Nephron progenitor cell (in vitro differentiated cells): ENCODE results near the gene CIZ1.
"Not testable (repeated sequence)": the region's sequence is repeated elsewhere in the genome, so short reads cannot be mapped to it uniquely, and the experiment has no call there.

ENCODE experiments used
- DNase-seq: peaks from one replicate; pipeline ENCODE4 v3.0.0; 2021
- H3K27ac Mint-ChIP-seq: 2 replicates; pipeline ENCODE4 v1.8.0; 2021; ENCODE audit warnings: mild to moderate bottlenecking, moderate library complexity, mixed read lengths
- H3K27me3 Mint-ChIP-seq: 2 replicates; pipeline ENCODE4 v1.8.0; 2021; ENCODE audit warnings: mild to moderate bottlenecking, low read depth, mixed read lengths; ENCODE audit not compliant: poor library complexity
- H3K36me3 Mint-ChIP-seq: 2 replicates; pipeline ENCODE4 v1.8.0; 2021; ENCODE audit warnings: low read depth, mixed read lengths
- H3K4me1 Mint-ChIP-seq: 2 replicates; pipeline ENCODE4 v1.8.0; 2021; ENCODE audit warnings: mixed read lengths
- H3K4me3 Mint-ChIP-seq: 2 replicates; pipeline ENCODE4 v1.8.0; 2021; ENCODE audit warnings: mild to moderate bottlenecking, moderate library complexity, mixed read lengths
- H3K9me3 Mint-ChIP-seq: 2 replicates; pipeline ENCODE4 v1.8.0; 2021; ENCODE audit warnings: mild to moderate bottlenecking, moderate library complexity, mixed read lengths
- CTCF ChIP-seq: fragments of 200-600 bp; sonication (generic); IDR thresholded peaks from 2 replicates; pipeline ENCODE4 v1.5.0; 2021; ENCODE audit warnings: antibody characterized with exemption

The CIZ1 gene

DNA sequence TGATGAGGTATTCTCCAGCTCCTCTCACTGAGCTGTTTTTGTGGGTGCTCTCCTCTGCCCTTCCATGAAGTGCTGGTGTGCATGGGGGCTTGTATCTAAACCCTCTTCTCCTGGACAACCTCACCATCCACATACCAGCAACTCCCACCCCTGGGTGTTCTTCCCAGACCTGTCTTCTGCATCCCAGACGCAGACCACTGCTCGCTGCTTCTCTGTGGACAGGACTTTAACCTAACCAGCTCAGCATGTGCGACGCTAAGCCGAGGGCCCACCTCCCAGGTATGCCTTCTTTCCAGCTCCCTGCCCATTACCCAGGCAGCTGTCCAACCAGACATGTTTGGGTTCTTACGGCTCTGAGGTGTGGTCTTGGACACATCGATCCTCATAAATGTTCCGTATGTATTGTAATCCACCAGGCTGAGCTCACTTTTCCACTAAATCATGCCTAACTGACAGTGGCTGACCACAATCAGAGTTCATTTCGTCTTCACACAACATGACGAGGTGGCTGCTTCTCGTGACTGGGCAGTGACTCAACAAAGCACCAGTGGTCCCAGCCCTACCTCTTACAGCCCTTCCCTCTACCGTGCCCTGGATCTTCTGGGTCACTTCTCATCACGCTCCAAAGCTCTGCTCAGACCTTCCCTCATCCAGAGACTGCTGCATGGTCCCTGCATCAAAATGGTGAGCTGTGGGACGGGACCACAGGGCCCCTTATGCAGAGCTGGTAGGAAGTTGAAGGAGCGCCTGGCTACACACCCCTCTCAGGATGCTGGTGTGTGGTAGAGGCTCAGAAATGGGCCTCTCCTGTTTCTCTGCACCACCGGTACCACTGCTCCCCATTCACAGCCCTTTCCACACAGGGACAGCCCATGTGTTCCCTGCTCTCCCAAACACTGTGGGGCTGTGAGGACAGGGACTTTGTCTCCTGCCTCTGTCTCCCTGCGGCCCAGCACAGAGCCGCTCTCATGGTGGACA is 54.3 kb downstream of the CIZ1 start:
- peaks cover 53% of the 10 kb centered on the region for H3K4me1 Mint-ChIP-seq
- peaks cover 23% of the 10 kb centered on the region for H3K9me3 Mint-ChIP-seq
- no peak for TF ChIP-seq CTCF
- H3K27ac Mint-ChIP-seq = no peak overlapping the region
- no peak overlapping the region for H3K4me3 Mint-ChIP-seq
- no peak for DNase-seq
- H3K36me3 Mint-ChIP-seq = peaks cover 5% of the 10 kb centered on the region
- peaks cover 30% of the 10 kb centered on the region for H3K27me3 Mint-ChIP-seq

DNA sequence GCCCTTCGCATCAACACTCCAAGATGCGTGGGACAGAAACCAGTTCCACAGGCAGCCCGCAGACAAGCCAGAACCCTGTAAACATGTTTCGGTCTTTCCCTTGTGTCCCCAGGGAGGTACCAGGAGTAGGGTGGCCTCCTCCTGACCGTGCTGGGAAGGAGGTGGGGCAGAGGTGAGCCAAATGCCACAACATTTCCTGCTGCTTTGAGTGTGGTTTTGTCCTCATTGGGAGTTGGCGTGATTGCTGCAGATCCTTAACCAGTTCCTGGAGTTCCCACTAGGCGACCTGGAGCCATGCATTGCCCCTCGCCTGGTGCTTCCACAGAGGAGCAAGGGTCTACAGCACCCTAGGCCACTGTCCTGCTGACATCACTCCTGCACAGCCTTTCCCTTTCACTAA is 55.8 kb downstream of the CIZ1 start:
- not testable (repeated sequence) for DNase-seq, H3K36me3 Mint-ChIP-seq, H3K4me3 Mint-ChIP-seq, H3K27ac Mint-ChIP-seq
- peaks cover 38% of the 10 kb centered on the region for H3K27me3 Mint-ChIP-seq
- H3K4me1 Mint-ChIP-seq = peaks cover 55% of the 10 kb centered on the region
- peaks cover 23% of the 10 kb centered on the region for H3K9me3 Mint-ChIP-seq

DNA sequence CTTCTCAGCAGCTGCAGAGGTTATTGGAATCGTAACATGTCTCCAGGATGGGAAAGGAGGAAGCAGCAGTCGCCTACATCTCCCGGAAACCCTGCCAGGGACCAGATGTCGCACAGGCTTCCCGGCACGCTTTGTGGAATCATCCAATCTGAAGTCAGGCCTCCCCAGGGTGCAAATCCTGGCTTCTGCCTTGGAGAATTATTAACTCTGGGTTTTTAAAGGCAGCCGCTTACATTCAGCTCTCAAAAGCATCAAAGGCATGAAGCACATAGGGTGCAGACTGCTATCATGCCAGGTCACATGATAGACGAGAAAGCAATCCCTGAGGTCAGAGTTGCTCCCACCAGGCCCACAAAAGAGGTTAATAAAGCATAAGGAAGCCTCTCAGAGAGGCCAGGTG is 59.2 kb downstream of the CIZ1 start:
- H3K27ac Mint-ChIP-seq = peak overlapping the region; percentile 39
- DNase-seq, H3K4me3 Mint-ChIP-seq, H3K36me3 Mint-ChIP-seq: not testable (repeated sequence)
- H3K9me3 Mint-ChIP-seq = peaks cover 48% of the 10 kb centered on the region
- peaks cover 46% of the 10 kb centered on the region for H3K4me1 Mint-ChIP-seq
- H3K27me3 Mint-ChIP-seq = peaks cover 35% of the 10 kb centered on the region

DNA sequence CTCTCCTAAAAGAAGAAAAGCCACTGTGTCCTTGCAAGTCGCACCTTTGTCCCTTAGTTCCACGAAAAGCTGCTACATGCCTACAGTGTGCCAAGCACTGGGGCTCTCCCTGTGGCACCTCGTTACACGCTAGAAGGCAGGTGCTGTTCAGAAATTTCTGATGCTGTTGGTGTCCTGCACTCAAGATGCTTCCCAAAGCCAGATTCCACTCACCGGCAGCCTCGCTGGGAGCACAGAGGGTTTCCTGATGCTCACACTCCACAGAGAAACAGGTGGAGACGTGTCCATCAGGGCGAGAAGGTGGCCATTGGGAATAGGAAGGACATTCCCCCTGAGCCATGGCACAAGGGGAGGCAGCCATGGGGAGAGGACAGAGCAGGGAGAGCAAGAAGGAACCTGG is 60.0 kb downstream of the CIZ1 start:
- Mint-ChIP-seq H3K27me3 (peaks cover 29% of the 10 kb centered on the region), H3K4me1 (peaks cover 44% of the 10 kb centered on the region), H3K9me3 (peaks cover 48% of the 10 kb centered on the region)
- H3K36me3 Mint-ChIP-seq, H3K4me3 Mint-ChIP-seq, DNase-seq, H3K27ac Mint-ChIP-seq: not testable (repeated sequence)

- H3K4me3 Mint-ChIP-seq, H3K27ac Mint-ChIP-seq, DNase-seq, H3K36me3 Mint-ChIP-seq: not testable (repeated sequence)
- Mint-ChIP-seq H3K9me3 (peaks cover 48% of the 10 kb centered on the region), H3K27me3 (peaks cover 29% of the 10 kb centered on the region), H3K4me1 (peaks cover 47% of the 10 kb centered on the region)
Observed at GRCh38 chr9:128130651-128131050, 60.7 kb downstream of the CIZ1 start.

DNA sequence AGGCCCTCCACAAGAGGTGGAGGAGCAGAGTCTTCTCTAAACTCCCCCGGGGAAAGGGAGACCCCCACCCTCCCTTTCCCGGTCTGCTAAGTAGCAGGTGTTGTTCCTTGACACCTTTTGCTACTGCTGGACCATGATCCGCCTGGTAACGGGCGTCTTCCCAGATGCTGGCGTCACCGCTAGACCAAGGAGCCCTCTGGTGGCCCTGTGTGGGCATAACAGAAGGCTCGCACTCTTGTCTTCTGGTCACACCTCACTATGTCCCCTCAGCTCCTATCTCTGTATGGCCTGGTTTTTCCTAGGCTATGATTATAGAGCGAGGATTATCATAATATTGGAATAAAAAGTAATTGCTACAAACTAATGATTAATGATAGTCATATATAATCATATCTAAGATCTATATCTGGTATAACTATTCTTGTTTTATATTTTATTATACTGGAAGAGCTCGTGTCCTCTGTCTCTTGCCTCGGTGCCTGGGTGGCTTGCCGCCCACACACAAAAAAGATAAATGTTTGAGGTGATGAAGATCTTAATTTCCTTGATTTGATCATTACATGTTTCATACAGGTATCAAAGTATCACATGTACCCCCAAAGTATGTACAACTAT is 61.3 kb downstream of the CIZ1 start:
- peak; percentile 33 for TF ChIP-seq CTCF
- not testable (repeated sequence) for H3K27ac Mint-ChIP-seq, H3K36me3 Mint-ChIP-seq
- Mint-ChIP-seq H3K4me1 (peaks cover 47% of the 10 kb centered on the region), H3K27me3 (peaks cover 29% of the 10 kb centered on the region), H3K9me3 (peaks cover 45% of the 10 kb centered on the region), H3K4me3 (peak overlapping the region; percentile 47)
- DNase-seq = peak; percentile 52

DNA sequence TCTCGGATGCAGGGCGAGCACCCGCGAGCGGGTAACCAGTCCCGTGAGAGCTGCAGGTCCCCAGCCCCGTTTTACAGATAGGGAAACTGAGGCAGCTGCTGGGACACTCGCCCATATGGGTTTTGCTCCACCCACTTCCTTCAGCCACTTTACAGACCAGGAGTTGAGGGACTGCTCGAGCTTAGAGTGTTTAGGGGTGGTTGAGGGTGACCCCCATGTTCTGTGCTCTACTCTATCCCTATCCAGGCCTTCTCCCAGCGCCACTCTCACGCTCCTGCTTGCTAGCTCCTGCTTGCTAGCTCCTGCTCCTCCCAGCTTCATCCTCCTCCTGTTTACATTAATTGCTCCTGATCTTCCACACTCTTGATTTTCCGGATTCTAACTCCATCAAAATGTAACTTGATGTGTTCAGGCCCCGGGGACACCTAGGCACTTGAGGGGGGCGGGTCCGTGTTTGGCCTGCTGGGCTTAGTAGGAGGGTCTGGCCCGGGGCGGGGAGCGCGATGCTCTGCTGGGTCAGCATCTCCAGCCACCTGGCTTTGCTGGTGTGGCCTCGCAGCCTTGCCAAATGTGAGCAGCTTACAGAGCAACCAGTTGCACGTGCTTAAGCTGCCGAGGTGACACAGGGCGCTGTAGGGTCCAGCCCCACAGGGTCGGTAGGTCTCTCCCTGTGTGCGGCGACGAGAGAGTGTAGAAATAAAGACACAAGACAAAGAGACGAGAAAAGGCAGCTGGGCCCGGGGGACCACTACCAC is 62.4 kb downstream of the CIZ1 start:
- no peak for TF ChIP-seq CTCF
- Mint-ChIP-seq H3K27ac (peak overlapping the region; percentile 91), H3K36me3 (peaks cover 5% of the 10 kb centered on the region), H3K27me3 (peaks cover 20% of the 10 kb centered on the region), H3K9me3 (peaks cover 35% of the 10 kb centered on the region), H3K4me1 (peaks cover 51% of the 10 kb centered on the region), H3K4me3 (peak overlapping the region; percentile 99)
- no peak for DNase-seq
